ENCODE measurements around the gene ALG5. TPM values are rescaled to one million over a fixed set of nuclear protein-coding genes. Genes with fewer than 3 reads are reported as not detected.

ALG5 gene
- polyA plus RNA-seq, 1 of the 3 experiments (the other 2 are of a cell fraction) = 24.2 TPM

GRCh38 chr13:36910545-36910944 lies 88.6 kb downstream of the ALG5 start:
- ChIA-PET POLR2A (no interaction called here), CTCF (no interaction called here)
- Histone ChIP-seq H3K4me2 (no peak overlapping the region), H3F3A (replicated peaks; ENCODE audit: insufficient read depth) (no peaks in the 10 kb centered on the region), H2AFZ (ENCODE audit: low read depth) (no peak overlapping the region), H3K9me3 (no peaks in the 10 kb centered on the region), H3K4me3 (ENCODE audit: low read depth in 2 of 2, low read length in 1 of 2) (no peak overlapping the region), H3K9me2 (no peaks in the 10 kb centered on the region), H3K9ac (no peak overlapping the region), H3K36me3 (replicated peaks in 1 of 2; ENCODE audit: control insufficient read depth in 1 of 2, insufficient read depth in 2 of 2, low read length in 1 of 2) (peaks cover 0 to 13% of the 10 kb centered on the region in 2 experiments), H3K27ac (ENCODE audit: low read depth in 2 of 2, low read length in 1 of 2) (peak overlapping the region in 1 of 2 experiments; percentile 28; a peak in 1 of 4 replicates), H3K79me2 (ENCODE audit: insufficient read depth) (peaks cover 98% of the 10 kb centered on the region), H4K20me1 (ENCODE audit: insufficient read depth) (no peaks in the 10 kb centered on the region), H3K4me1 (ENCODE audit: control insufficient read depth in 1 of 2, insufficient read depth in 2 of 2, low read depth in 1 of 2, low read length in 1 of 2) (peaks cover 14 to 31% of the 10 kb centered on the region in 2 experiments; a peak in 3 of 4 replicates), H3K27me3 (ENCODE audit: insufficient read depth) (no peaks in the 10 kb centered on the region)
- WGBS (ENCODE audit: low lambda C conversion rate) = 87% methylated on average over 1 of the region's 1 CpG
- no peak for DNase-seq
- no peak for TF ChIP-seq YY1 (IDR thresholded peaks at IDR 0.05; ENCODE audit: low read depth)
- no peak for TF ChIP-seq CHD2 (IDR thresholded peaks at IDR 0.05; ENCODE audit: low read length, partially characterized antibody)

DNA sequence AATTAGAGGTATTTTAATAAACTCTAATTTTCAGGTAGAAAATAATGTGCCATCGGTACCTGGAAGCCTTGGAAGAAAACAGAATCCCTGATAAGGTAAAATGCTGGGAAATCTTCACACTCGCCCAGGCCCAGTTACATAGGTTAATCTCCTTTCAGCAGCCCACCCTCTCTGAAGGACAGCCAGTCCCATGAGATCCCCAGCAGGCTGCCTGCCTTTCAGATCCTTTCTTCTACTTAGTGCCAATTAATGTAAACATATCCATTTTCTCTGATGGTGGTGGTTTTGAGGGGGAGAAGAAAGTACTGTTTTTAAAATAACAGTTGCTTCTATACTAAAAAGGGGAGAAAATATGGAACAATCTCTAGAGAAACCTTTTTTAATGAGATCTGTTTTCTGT lies 91.3 kb downstream of the ALG5 start:
- no peak for TF ChIP-seq RXRA (IDR thresholded peaks at IDR 0.05; ENCODE audit: borderline replicate concordance, low read depth)
- TF ChIP-seq SIN3A (IDR thresholded peaks at IDR 0.05; ENCODE audit: borderline replicate concordance, low read depth, low read length) = no peak
- no peak for TF ChIP-seq SMC3 (IDR thresholded peaks at IDR 0.05; ENCODE audit: low read depth, low read length)
- TF ChIP-seq REST (IDR thresholded peaks at IDR 0.05; ENCODE audit: low read depth, low read length) = no peak
- TF ChIP-seq TAF1 (IDR thresholded peaks at IDR 0.05; ENCODE audit: borderline replicate concordance, low read depth, low read length) = no peak
- no peak for TF ChIP-seq CHD2 (IDR thresholded peaks at IDR 0.05; ENCODE audit: low read length, partially characterized antibody)
- no peak for TF ChIP-seq MXI1 (IDR thresholded peaks at IDR 0.05; ENCODE audit: low read depth, low read length)
- no peak for TF ChIP-seq NRF1 (IDR thresholded peaks at IDR 0.05; ENCODE audit: low read depth, low read length)
- Histone ChIP-seq H3K4me2 (no peak overlapping the region), H2AFZ (ENCODE audit: low read depth) (no peak overlapping the region), H3F3A (replicated peaks; ENCODE audit: insufficient read depth) (no peaks in the 10 kb centered on the region), H3K4me3 (ENCODE audit: low read depth in 2 of 2, low read length in 1 of 2) (no peak overlapping the region), H3K9me2 (no peaks in the 10 kb centered on the region), H3K36me3 (replicated peaks in 1 of 2; ENCODE audit: control insufficient read depth in 1 of 2, insufficient read depth in 2 of 2, low read length in 1 of 2) (peaks cover 0 to 23% of the 10 kb centered on the region in 2 experiments), H3K27me3 (ENCODE audit: insufficient read depth) (no peaks in the 10 kb centered on the region), H3K4me1 (ENCODE audit: control insufficient read depth in 1 of 2, insufficient read depth in 2 of 2, low read depth in 1 of 2, low read length in 1 of 2) (peaks cover 9 to 14% of the 10 kb centered on the region in 2 experiments; a peak in 3 of 4 replicates), H4K20me1 (ENCODE audit: insufficient read depth) (no peaks in the 10 kb centered on the region), H3K9ac (no peak overlapping the region), H3K27ac (ENCODE audit: low read depth in 2 of 2, low read length in 1 of 2) (peak overlapping the region in 1 of 2 experiments; percentile 29; a peak in 1 of 4 replicates), H3K9me3 (no peaks in the 10 kb centered on the region), H3K79me2 (ENCODE audit: insufficient read depth) (peaks cover 98% of the 10 kb centered on the region)
- 94% methylated on average over 2 of the region's 2 CpGs for WGBS (ENCODE audit: low lambda C conversion rate)
- no peak for DNase-seq
- POLR2A ChIA-PET = no interaction called here
- CTCF ChIA-PET = no interaction called here

Data from SK-N-SH (cell line).